DMS153 treated with DMSO at 0.1 percent for 48 hours (cell line): ENCODE measurements around the gene MALL.
"Not testable (repeated sequence)": the region's sequence is repeated elsewhere in the genome, so short reads cannot be mapped to it uniquely, and the experiment has no call there.

Experiments
- DNase-seq: peaks from one replicate; lab custom pipeline; 2025; ENCODE audit not compliant: unreplicated experiment; lab: John Stamatoyannopoulos, UW

Gene MALL

GRCh38 chr2:110099471-110100225 lies 16.0 kb downstream of the MALL start:
- DNase-seq, result no peak

GRCh38 chr2:110099038-110099425 lies 16.6 kb downstream of the MALL start:
- no peak for DNase-seq

GRCh38 chr2:110097506-110098220 lies 18.0 kb downstream of the MALL start:
- no peak for DNase-seq

GRCh38 chr2:110095994-110096633 lies 19.5 kb downstream of the MALL start:
- DNase-seq, result no peak

GRCh38 chr2:110094884-110095534 lies 20.6 kb downstream of the MALL start:
- not testable (repeated sequence) for DNase-seq

- not testable (repeated sequence) for DNase-seq
These were observed 21.7 kb downstream of the MALL start for GRCh38 chr2:110093924-110094323.

- not testable (repeated sequence) for DNase-seq
These were observed 25.5 kb downstream of the MALL start for GRCh38 chr2:110090164-110090563.

- DNase-seq, result not testable (repeated sequence)
These were observed 31.9 kb downstream of the MALL start for GRCh38 chr2:110083757-110084156.

- not testable (repeated sequence) for DNase-seq
These were observed 32.5 kb downstream of the MALL start for GRCh38 chr2:110083162-110083561.

- not testable (repeated sequence) for DNase-seq
These were observed 37.5 kb downstream of the MALL start for GRCh38 chr2:110078104-110078503.

GRCh38 chr2:110075896-110076295 lies 39.7 kb downstream of the MALL start:
- DNase-seq, result not testable (repeated sequence)

- not testable (repeated sequence) for DNase-seq
These were observed 45.8 kb downstream of the MALL start for GRCh38 chr2:110069869-110070268.

GRCh38 chr2:110068153-110068552 lies 47.5 kb downstream of the MALL start:
- DNase-seq, result not testable (repeated sequence)

- DNase-seq, result not testable (repeated sequence)
These were observed 53.3 kb downstream of the MALL start for GRCh38 chr2:110062332-110062731.

GRCh38 chr2:110060550-110060949 lies 55.1 kb downstream of the MALL start:
- not testable (repeated sequence) for DNase-seq

- DNase-seq, result not testable (repeated sequence)
These were observed 55.8 kb downstream of the MALL start for GRCh38 chr2:110059694-110060358.

- not testable (repeated sequence) for DNase-seq
These were observed 56.5 kb downstream of the MALL start for GRCh38 chr2:110059009-110059693.

- not testable (repeated sequence) for DNase-seq
These were observed 57.6 kb downstream of the MALL start for GRCh38 chr2:110058034-110058433.

GRCh38 chr2:110055819-110056408 lies 59.7 kb downstream of the MALL start:
- not testable (repeated sequence) for DNase-seq
